Measurements from ENCODE around the gene COX7A1. TPM values are rescaled to one million over a fixed set of nuclear protein-coding genes. Genes with fewer than 3 reads are reported as not detected.

The COX7A1 gene
- total RNA-seq, 1 donor from 2014 or later: 1.7 TPM

GRCh38 chr19:36128392-36128736 is 23.9 kb downstream of the COX7A1 start:
- peak overlapping the region; percentile 64 for H3K4me3 ChIP-seq (ENCODE audit: low read depth, low read length)
- DNase-seq (ENCODE audit: low read depth): no peak
- no peak for TF ChIP-seq CTCF (conservative IDR thresholded peaks at IDR 0.05; ENCODE audit: low read depth, low read length)

- H3K4me3 ChIP-seq (ENCODE audit: low read depth, low read length): no peak overlapping the region
- DNase-seq (ENCODE audit: low read depth): no peak
- no peak for TF ChIP-seq CTCF (conservative IDR thresholded peaks at IDR 0.05; ENCODE audit: low read depth, low read length)
Measured at GRCh38 chr19:36125557-36125956, 26.7 kb downstream of the COX7A1 start.

GRCh38 chr19:36121486-36122124 is 30.6 kb downstream of the COX7A1 start:
- no peak overlapping the region for H3K4me3 ChIP-seq (ENCODE audit: low read depth, low read length)
- no peak for DNase-seq (ENCODE audit: low read depth)
- no peak for TF ChIP-seq CTCF (conservative IDR thresholded peaks at IDR 0.05; ENCODE audit: low read depth, low read length)

- no peak overlapping the region for H3K4me3 ChIP-seq (ENCODE audit: low read depth, low read length)
- DNase-seq (ENCODE audit: low read depth): no peak
- no peak for TF ChIP-seq CTCF (conservative IDR thresholded peaks at IDR 0.05; ENCODE audit: low read depth, low read length)
Measured at GRCh38 chr19:36120984-36121358, 31.3 kb downstream of the COX7A1 start.

GRCh38 chr19:36120092-36120983 is 31.9 kb downstream of the COX7A1 start:
- no peak overlapping the region for H3K4me3 ChIP-seq (ENCODE audit: low read depth, low read length)
- no peak for DNase-seq (ENCODE audit: low read depth)
- TF ChIP-seq CTCF (conservative IDR thresholded peaks at IDR 0.05; ENCODE audit: low read depth, low read length): no peak

- peak overlapping the region; percentile 81 for H3K4me3 ChIP-seq (ENCODE audit: low read depth, low read length)
- TF ChIP-seq CTCF (conservative IDR thresholded peaks at IDR 0.05; ENCODE audit: low read depth, low read length): no peak
- DNase-seq (ENCODE audit: low read depth): no peak
Measured at GRCh38 chr19:36116344-36116637, 36.0 kb downstream of the COX7A1 start.

Data from epithelial cell of proximal tubule (primary cell).